HTERT RPE-1 (cell line): ENCODE results near the gene HSP90AB1.

Experiments
- in situ Hi-C: fragments of 300-500 bp; cut with MboI; formaldehyde crosslinking; loops from 4 replicates; pipeline ENCODE4 v1.14.3; 2020; ENCODE audit warnings: low sequenced_read_pairs

The HSP90AB1 gene

DNA sequence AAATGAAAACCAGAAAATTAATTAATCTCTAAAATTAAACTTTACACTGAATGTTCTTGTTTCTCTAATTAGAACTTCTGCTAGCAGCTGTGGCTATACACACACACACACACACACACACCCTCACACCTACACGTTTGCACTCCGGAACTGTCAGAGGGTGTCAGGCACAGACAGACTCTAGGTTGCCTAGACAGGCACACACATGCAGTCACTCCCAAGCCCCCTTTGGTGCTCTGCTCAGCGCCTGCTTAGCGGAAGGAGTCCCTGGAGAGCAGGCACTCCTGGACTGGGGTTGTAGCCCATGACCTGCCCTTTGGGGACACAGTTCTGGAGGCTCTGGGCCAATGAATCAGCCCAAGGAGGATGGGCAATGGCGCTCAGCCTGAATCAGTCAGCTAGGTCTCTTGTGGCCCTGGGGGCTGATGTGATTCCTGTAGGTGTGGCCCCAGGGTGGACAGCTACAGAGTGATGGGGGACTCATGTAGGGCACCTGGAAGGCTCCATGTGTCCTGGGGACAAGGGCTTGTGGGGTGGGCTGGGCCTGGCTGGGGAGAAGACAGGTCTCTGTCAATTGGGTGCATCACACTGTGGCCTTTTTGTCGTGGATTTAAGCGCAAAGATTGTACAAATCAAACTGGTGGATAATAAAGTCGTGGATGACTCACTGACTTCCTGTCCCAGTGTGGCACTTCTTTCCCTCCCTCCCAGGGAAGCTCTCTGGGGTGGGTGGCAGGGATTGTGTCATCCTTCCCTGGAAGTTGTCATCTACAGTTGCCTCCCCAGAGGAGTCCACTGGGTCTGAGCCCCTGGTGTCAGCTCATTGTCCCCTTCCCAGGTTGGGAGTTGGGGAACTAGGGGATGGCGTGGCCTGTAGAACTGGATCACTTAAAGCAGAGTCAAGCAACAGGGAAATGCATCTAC lies 32.1 kb downstream of the HSP90AB1 start:
- in situ Hi-C loops = no loop called here

DNA sequence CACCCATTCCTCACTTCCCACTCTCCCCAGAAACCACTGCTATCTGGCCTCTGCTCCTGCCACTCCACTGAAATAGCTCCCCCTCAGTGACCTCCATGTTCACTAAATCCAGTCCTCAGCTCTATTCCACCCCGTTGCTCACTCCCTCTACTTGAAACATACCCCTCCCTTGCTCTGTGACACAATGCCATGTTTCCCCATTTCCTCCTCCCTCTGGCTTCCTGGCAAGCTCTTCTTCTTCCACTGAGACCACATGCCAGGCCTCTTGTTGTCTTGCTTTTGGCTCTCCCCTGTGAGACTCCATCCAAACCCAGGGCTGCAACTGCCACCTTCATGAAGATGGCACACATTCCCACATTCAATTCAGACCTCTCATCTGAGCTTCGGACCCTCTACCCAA lies 37.2 kb downstream of the HSP90AB1 start:
- in situ Hi-C loops = no loop called here

DNA sequence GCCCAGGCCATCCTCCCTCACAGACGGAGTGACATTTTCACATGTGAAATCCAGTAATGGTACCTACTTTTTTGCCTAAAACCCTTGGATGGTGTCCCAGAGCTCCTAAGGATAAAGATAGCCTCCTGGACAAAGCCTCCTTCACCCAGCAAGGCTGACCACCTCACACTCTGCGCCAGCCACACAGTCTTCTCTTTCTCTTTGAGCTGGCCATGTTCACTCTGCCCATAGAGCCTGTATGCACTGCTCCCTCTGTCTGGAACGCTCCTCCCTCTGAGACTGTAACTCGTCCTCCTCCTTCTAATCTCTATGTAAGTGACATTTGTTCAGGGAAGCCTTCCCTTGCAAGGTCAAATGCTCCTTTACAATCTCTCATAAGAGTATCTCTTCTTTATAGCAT lies 38.0 kb downstream of the HSP90AB1 start:
- in situ Hi-C loops = no loop called here

DNA sequence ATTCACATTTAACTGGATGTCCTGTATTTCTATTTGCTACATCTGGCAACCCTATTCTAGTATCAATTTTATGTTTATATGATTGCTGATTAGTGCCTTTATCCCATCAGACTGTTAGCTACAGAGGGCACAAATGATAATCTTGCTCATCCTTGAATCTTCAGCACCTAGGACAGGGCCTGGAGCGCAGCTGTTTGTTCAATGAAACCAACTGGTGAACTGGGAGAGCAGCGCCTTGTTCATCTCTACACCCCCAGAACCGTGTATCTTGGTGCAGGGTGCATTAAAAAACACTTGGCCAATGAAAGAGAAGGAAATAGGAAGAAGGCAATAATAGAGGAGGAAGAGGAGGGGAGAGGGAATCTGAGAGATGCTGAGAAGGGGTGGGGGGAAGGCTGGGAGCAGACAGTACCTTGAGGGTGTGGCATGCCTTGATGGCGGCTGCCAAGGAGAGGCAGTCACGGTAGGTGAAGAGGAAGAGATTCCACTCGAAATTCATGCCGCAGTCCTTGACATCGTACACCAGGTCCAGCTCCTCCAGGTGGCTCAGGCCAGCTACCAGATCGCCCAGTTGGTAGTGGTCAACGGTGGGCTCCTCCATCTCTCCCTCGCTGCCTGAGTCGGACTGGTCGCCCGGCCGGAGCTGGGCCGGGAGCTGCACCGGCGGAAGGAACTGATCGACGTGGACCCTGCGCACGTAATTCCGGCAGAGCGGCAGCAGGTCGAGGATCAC lies 38.8 kb downstream of the HSP90AB1 start:
- in situ Hi-C loops = no loop called here

DNA sequence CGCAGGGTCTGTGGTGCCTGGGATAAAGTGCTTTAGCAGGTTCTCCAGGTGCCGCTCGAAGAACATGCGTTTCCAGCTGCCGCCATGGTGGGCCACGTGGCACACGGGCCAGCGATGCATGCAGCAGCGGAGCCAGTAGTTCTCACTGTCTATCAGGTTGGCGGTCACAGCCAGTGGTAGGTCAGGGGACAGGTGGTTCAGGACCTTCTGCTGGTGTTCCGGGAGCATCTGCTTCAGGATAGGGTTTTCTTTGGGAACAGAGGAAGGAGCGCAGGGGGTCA lies 39.3 kb downstream of the HSP90AB1 start:
- in situ Hi-C loops = no loop called here

DNA sequence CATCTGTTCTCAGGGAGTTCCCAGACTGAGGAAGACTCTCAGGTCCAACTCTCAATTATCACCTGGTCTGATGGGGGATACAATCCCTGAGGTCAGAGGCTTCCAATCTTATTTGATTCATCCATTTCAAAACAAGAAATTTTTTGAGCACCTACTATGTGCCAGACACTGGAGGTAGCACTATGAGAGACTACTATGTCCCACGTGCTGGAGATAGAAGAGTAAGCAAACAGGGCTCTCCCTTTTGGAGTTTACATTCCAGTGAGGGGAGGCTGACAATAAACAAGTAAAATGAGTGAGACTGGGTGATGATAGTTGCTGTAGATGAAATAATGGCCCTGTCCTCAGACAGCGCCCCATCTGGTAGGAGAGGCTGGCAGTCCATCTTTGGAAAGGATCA lies 39.8 kb downstream of the HSP90AB1 start:
- in situ Hi-C loops = no loop called here

DNA sequence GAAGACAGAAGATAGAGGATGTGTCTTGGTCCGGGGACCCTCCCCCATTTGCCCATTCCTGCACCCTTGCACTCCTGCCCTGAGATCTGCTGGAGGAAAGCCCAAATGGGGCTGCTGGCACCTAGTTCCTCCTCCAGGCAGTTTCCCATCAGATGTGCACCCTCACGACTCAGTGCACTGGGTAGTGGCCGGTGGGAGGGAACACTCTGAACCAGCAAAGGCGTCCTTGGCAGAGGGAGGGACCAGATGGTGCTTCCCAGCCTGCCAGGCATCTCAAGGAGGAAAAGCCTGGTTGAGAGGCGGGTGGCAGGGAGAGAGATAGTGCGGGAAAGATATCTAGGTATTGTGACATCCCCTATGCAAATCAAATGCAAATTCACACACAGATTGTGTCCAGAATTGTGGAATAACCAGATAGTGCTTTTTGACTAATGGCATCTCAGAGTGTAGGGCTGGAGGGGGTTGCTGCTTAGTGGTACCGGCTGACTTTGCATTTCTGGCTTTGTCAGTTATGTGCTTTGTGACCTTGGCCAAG lies 42.9 kb downstream of the HSP90AB1 start:
- in situ Hi-C loops = no loop called here

DNA sequence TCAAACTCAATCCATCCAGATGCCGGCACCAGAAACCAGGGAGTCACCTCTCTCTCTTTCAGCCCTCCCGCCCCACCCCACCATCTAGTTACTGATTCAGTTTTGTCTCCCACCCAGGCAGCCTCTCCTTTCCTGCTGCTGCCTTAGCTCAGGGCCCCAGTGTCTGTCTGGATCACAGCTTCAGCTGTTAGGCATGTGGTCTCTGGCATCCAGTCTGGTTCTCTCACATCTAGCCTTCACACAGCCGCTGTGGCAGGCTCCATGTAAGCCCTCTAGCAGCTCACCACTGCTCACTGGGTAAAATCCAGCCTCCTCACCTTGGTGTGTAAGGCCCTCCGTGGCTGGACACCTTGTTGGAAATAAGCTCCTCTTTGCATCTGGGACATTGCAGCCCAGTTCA lies 44.9 kb downstream of the HSP90AB1 start:
- in situ Hi-C loops = no loop called here

DNA sequence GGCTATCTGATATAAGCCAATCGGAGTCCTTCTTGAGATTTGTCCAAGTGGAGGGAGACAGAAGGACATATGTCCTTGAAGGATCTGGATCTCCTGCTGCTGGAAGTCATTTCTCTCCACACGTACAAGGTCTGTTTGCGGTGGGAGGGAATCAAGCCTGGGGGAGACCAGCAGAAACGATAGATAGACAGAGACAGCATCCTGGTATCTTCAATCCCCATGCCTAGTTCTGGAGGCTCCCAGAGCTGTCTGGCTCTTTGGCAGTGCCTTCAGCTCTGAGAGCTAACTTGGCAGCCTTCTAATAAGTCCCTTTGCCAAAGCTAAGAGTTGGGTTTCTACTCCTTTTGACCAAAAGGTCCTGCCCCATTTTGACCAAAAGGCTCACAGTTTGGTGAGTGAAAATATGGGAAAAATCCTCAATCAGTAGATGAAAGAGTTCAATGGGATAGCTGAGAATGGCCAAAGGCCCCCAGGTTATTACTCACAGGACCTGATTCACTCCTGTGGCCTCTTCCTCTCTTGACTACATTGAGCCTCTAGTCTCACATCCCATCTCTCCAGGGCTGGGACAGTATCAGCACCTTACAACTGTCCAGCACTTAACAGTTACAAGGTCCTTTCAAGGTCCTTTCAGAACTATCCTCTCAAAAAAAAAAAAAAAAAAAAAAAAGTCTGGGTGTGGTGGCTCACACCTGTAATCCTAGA lies 45.9 kb downstream of the HSP90AB1 start:
- in situ Hi-C loops = no loop called here

GRCh38 chr6:44294832-44295791 lies 48.2 kb downstream of the HSP90AB1 start:
- in situ Hi-C loops = no loop called here

- in situ Hi-C loops = no loop called here
Observed at GRCh38 chr6:44297063-44298038, 50.5 kb downstream of the HSP90AB1 start.

- in situ Hi-C loops = no loop called here
Observed at GRCh38 chr6:44298055-44298803, 51.3 kb downstream of the HSP90AB1 start.

GRCh38 chr6:44298864-44299263 lies 52.0 kb downstream of the HSP90AB1 start:
- in situ Hi-C loops = no loop called here

- in situ Hi-C loops = no loop called here
Observed at GRCh38 chr6:44300292-44300823, 53.5 kb downstream of the HSP90AB1 start.

- in situ Hi-C loops = no loop called here
Observed at GRCh38 chr6:44301106-44301505, 54.2 kb downstream of the HSP90AB1 start.

DNA sequence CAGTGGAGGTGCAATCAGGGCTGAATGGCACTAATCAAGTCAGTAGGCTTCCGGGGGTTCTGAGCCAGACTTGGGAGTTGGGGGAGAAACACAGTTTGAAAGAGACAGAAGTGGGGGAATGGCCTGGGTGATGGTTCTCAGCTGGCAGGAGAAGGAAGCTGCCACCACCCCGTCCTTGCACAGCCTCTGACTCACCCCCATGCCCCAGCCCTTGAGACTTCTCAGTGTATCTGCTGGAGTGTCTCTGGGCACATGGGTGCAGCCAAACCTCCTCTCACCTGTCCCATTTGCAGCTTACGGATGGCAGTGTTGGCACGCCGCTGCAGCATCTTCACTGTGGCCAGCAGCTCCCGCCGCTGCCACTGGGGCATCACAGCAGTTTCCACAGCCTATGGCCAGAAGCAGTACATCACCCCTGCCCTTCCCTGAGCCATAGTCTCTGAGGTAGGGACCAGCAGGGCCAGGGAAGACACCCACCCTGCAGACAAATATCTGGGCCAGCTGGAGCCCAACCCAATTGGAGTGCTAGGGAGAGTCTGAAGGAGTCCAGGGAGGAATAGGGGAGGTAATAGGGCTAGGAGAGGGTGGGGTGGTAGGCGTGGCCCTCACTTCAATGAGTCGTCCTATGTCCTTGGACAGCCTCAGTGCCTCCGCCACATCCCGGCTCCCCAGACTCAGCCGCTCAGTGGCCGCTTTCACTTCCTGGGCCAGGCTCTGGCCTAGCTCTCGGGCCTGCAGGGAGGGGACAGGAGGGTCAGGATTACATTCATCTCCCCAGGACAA lies 55.1 kb downstream of the HSP90AB1 start:
- in situ Hi-C loops = no loop called here

DNA sequence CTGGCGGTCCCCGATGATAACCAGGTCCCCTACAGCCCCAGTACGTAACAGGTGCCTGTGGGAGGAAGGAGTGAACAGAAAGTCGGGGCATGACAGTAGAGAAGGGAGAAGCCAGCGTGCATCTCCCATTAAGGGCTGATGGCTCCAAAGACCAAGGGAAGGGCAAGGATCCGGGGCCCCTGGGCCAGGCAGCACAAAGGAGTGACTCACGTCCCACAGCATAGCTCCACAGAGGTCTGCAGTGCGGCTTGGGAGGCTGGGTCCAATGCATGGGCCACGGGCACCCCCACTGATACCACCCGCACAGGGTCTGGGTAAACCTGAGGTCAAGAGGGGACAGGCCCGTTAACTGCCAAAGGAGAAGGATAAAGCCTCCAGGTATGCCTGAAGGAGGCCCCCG lies 56.0 kb downstream of the HSP90AB1 start:
- in situ Hi-C loops = no loop called here
